Loucy (cell line): Measurements from ENCODE around the gene NMNAT2.

ENCODE experiments used
- EZH2phosphoT487 ChIP-seq: fragments of 200-600 bp; IDR thresholded peaks from 2 replicates; pipeline ENCODE4 v1.6.1; 2018; ENCODE audit warnings: antibody characterized with exemption, mild to moderate bottlenecking, moderate library complexity, borderline replicate concordance
- TF ChIP-seq, protein P1 (sequence below): fragments of 200-600 bp; sonication (generic); conservative IDR thresholded peaks from 2 replicates; pipeline ENCODE4 v1.5.1; 2014; ENCODE audit warnings: mild to moderate bottlenecking, antibody characterized with exemption, low read length

DNA sequence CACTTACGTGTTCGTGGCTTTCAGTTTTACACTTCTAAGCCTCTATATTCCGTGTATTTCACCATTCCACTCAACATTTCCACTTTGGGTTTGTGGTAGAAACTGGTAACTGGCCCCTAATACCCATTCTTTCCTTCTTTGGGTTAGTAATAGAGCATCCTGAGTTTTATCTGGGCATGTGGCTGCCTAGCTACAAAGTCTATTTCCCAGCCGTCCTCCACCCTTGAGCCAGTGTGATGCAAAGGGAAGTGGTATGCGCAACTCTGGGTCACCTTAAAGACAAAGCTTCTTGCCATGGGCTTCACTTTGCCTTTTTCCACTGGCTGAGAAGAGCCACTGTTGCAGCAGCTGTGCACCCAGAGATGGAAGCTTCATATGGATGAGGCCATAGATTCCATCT is 158.3 kb downstream of the NMNAT2 start:
- TF ChIP-seq, protein P1, sequence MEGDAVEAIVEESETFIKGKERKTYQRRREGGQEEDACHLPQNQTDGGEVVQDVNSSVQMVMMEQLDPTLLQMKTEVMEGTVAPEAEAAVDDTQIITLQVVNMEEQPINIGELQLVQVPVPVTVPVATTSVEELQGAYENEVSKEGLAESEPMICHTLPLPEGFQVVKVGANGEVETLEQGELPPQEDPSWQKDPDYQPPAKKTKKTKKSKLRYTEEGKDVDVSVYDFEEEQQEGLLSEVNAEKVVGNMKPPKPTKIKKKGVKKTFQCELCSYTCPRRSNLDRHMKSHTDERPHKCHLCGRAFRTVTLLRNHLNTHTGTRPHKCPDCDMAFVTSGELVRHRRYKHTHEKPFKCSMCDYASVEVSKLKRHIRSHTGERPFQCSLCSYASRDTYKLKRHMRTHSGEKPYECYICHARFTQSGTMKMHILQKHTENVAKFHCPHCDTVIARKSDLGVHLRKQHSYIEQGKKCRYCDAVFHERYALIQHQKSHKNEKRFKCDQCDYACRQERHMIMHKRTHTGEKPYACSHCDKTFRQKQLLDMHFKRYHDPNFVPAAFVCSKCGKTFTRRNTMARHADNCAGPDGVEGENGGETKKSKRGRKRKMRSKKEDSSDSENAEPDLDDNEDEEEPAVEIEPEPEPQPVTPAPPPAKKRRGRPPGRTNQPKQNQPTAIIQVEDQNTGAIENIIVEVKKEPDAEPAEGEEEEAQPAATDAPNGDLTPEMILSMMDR = no peak
- no peak for TF ChIP-seq EZH2phosphoT487
